A673 (cell line): Measurements from ENCODE around the gene DNMT3A.

Source experiments
- EZH2 ChIP-seq: fragments of 200-600 bp; sonication (generic); IDR thresholded peaks from 2 replicates; pipeline ENCODE4 v1.6.1; 2017; ENCODE audit warnings: borderline replicate concordance, low read depth, mild to moderate bottlenecking, mixed read lengths, antibody characterized with exemption, low read length; ENCODE audit not compliant: poor library complexity, severe bottlenecking
- TF ChIP-seq, protein P1 (sequence below): fragments of 300-800, 200-600 bp; sonication (generic); conservative IDR thresholded peaks from 2 replicates; pipeline ENCODE4 v1.5.1; 2017; ENCODE audit warnings: low read depth, mild to moderate bottlenecking, antibody characterized with exemption, low read length, moderate library complexity, mixed read lengths

DNA sequence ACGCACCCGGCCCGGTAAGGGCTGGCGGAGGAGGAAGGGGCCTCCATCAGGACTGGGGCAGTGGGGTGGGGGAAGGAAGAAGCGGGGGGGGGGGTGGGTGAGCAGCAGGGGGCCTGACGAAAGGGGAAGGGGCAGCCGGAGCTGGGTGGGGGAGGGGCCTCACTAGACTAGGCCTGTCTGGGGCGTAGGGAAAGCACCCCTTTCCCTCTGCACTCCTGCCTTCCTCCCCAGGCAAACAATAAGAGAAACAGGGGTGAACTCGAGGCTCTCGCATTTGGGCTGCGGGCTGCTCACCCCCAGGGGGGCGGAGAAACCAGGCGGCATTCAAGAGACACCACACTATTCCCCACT is 90.7 kb downstream of the DNMT3A start:
- no peak for TF ChIP-seq EZH2
- TF ChIP-seq, protein P1, sequence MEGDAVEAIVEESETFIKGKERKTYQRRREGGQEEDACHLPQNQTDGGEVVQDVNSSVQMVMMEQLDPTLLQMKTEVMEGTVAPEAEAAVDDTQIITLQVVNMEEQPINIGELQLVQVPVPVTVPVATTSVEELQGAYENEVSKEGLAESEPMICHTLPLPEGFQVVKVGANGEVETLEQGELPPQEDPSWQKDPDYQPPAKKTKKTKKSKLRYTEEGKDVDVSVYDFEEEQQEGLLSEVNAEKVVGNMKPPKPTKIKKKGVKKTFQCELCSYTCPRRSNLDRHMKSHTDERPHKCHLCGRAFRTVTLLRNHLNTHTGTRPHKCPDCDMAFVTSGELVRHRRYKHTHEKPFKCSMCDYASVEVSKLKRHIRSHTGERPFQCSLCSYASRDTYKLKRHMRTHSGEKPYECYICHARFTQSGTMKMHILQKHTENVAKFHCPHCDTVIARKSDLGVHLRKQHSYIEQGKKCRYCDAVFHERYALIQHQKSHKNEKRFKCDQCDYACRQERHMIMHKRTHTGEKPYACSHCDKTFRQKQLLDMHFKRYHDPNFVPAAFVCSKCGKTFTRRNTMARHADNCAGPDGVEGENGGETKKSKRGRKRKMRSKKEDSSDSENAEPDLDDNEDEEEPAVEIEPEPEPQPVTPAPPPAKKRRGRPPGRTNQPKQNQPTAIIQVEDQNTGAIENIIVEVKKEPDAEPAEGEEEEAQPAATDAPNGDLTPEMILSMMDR: no peak
